GM12874 (cell line): ENCODE results near the gene KDM5A.

Experiments
- CTCF ChIP-seq: IDR thresholded peaks from 2 replicates; pipeline ENCODE4 v1.5.1; 2011; ENCODE audit warnings: low read depth, mild to moderate bottlenecking, control low read depth, low read length, moderate library complexity; ENCODE audit not compliant: insufficient read depth

Gene KDM5A

GRCh38 chr12:253116-253831 is 135.8 kb downstream of the KDM5A start:
- no peak for TF ChIP-seq CTCF

- no peak for TF ChIP-seq CTCF
Observed at GRCh38 chr12:252636-253035, 136.5 kb downstream of the KDM5A start.

GRCh38 chr12:247271-247670 is 141.8 kb downstream of the KDM5A start:
- no peak for TF ChIP-seq CTCF

- no peak for TF ChIP-seq CTCF
Observed at GRCh38 chr12:243381-243780, 145.7 kb downstream of the KDM5A start.

- TF ChIP-seq CTCF: no peak
Observed at GRCh38 chr12:242496-242895, 146.6 kb downstream of the KDM5A start.

GRCh38 chr12:241266-241665 is 147.9 kb downstream of the KDM5A start:
- TF ChIP-seq CTCF: no peak

GRCh38 chr12:240566-240965 is 148.6 kb downstream of the KDM5A start:
- TF ChIP-seq CTCF: no peak
